ENCODE results near the gene PTPRT.

PTPRT gene

GRCh38 chr20:43068482-43068881 is 121.2 kb downstream of the PTPRT start:
- 94 to 95% methylated on average over 1 of the region's 1 CpG for WGBS, 2 experiments

GRCh38 chr20:43066125-43066524 is 123.6 kb downstream of the PTPRT start:
- H3K27ac ChIP-seq (ENCODE audit: insufficient read depth, low read depth, low read length, poor library complexity, severe bottlenecking): no peak overlapping the region
- no peaks in the 10 kb centered on the region for H3K27me3 ChIP-seq (ENCODE audit: control insufficient read depth, insufficient read depth, low read length, poor library complexity, severe bottlenecking)
- H3K9me3 ChIP-seq (ENCODE audit: control insufficient read depth, low read length): no peaks in the 10 kb centered on the region
- 84 to 88% methylated on average over 6 of the region's 6 CpGs for WGBS, 2 experiments
- no peaks in the 10 kb centered on the region for H3K36me3 ChIP-seq (ENCODE audit: control insufficient read depth, insufficient read depth, low read length)
- H3K4me1 ChIP-seq (ENCODE audit: control insufficient read depth, insufficient read depth, low read length): no peaks in the 10 kb centered on the region
- no peak overlapping the region for H3K4me3 ChIP-seq (ENCODE audit: insufficient read depth, low read depth, low read length)

More at GRCh38 chr20:43068482-43068881, 121.2 kb downstream of the PTPRT start:
- H3K4me1 ChIP-seq (ENCODE audit: control insufficient read depth, insufficient read depth, low read length): no peaks in the 10 kb centered on the region
- no peak overlapping the region for H3K27ac ChIP-seq (ENCODE audit: insufficient read depth, low read depth, low read length, poor library complexity, severe bottlenecking)
- H3K36me3 ChIP-seq (ENCODE audit: control insufficient read depth, insufficient read depth, low read length): no peaks in the 10 kb centered on the region
- H3K4me3 ChIP-seq (ENCODE audit: insufficient read depth, low read depth, low read length): no peak overlapping the region
- H3K9me3 ChIP-seq (ENCODE audit: control insufficient read depth, low read length): no peaks in the 10 kb centered on the region
- no peaks in the 10 kb centered on the region for H3K27me3 ChIP-seq (ENCODE audit: control insufficient read depth, insufficient read depth, low read length, poor library complexity, severe bottlenecking)

GRCh38 chr20:43065299-43065698 is 124.4 kb downstream of the PTPRT start:
- Histone ChIP-seq H3K4me3 (ENCODE audit: insufficient read depth, low read depth, low read length) (no peak overlapping the region), H3K4me1 (ENCODE audit: control insufficient read depth, insufficient read depth, low read length) (no peaks in the 10 kb centered on the region), H3K27me3 (ENCODE audit: control insufficient read depth, insufficient read depth, low read length, poor library complexity, severe bottlenecking) (no peaks in the 10 kb centered on the region), H3K27ac (ENCODE audit: insufficient read depth, low read depth, low read length, poor library complexity, severe bottlenecking) (no peak overlapping the region), H3K9me3 (ENCODE audit: control insufficient read depth, low read length) (no peaks in the 10 kb centered on the region), H3K36me3 (ENCODE audit: control insufficient read depth, insufficient read depth, low read length) (no peaks in the 10 kb centered on the region)

- Histone ChIP-seq H3K27ac (ENCODE audit: insufficient read depth, low read depth, low read length, poor library complexity, severe bottlenecking) (no peak overlapping the region), H3K9me3 (ENCODE audit: control insufficient read depth, low read length) (no peaks in the 10 kb centered on the region), H3K27me3 (ENCODE audit: control insufficient read depth, insufficient read depth, low read length, poor library complexity, severe bottlenecking) (no peaks in the 10 kb centered on the region), H3K4me1 (ENCODE audit: control insufficient read depth, insufficient read depth, low read length) (no peaks in the 10 kb centered on the region), H3K4me3 (ENCODE audit: insufficient read depth, low read depth, low read length) (no peak overlapping the region), H3K36me3 (ENCODE audit: control insufficient read depth, insufficient read depth, low read length) (no peaks in the 10 kb centered on the region)
- whole genome bisulfite sequencing, 2 experiments: 83 to 87% methylated on average over 1 of the region's 1 CpG
Observed at GRCh38 chr20:43058077-43058476, 131.6 kb downstream of the PTPRT start.

- Histone ChIP-seq H3K9me3 (ENCODE audit: control insufficient read depth, low read length) (no peaks in the 10 kb centered on the region), H3K27me3 (ENCODE audit: control insufficient read depth, insufficient read depth, low read length, poor library complexity, severe bottlenecking) (no peaks in the 10 kb centered on the region), H3K36me3 (ENCODE audit: control insufficient read depth, insufficient read depth, low read length) (no peaks in the 10 kb centered on the region), H3K4me3 (ENCODE audit: insufficient read depth, low read depth, low read length) (no peak overlapping the region), H3K27ac (ENCODE audit: insufficient read depth, low read depth, low read length, poor library complexity, severe bottlenecking) (no peak overlapping the region), H3K4me1 (ENCODE audit: control insufficient read depth, insufficient read depth, low read length) (no peaks in the 10 kb centered on the region)
Observed at GRCh38 chr20:43057317-43057716, 132.4 kb downstream of the PTPRT start.

GRCh38 chr20:43055181-43055884 is 134.4 kb downstream of the PTPRT start:
- Histone ChIP-seq H3K4me1 (ENCODE audit: control insufficient read depth, insufficient read depth, low read length) (no peaks in the 10 kb centered on the region), H3K27ac (ENCODE audit: insufficient read depth, low read depth, low read length, poor library complexity, severe bottlenecking) (no peak overlapping the region), H3K27me3 (ENCODE audit: control insufficient read depth, insufficient read depth, low read length, poor library complexity, severe bottlenecking) (no peaks in the 10 kb centered on the region), H3K9me3 (ENCODE audit: control insufficient read depth, low read length) (no peaks in the 10 kb centered on the region), H3K36me3 (ENCODE audit: control insufficient read depth, insufficient read depth, low read length) (no peaks in the 10 kb centered on the region), H3K4me3 (ENCODE audit: insufficient read depth, low read depth, low read length) (no peak overlapping the region)
- WGBS, 2 experiments: 88% methylated on average over 5 of the region's 5 CpGs

GRCh38 chr20:43052532-43052931 is 137.2 kb downstream of the PTPRT start:
- Histone ChIP-seq H3K27ac (ENCODE audit: insufficient read depth, low read depth, low read length, poor library complexity, severe bottlenecking) (no peak overlapping the region), H3K9me3 (ENCODE audit: control insufficient read depth, low read length) (no peaks in the 10 kb centered on the region)

GRCh38 chr20:43046966-43047365 is 142.7 kb downstream of the PTPRT start:
- Histone ChIP-seq H3K27ac (ENCODE audit: insufficient read depth, low read depth, low read length, poor library complexity, severe bottlenecking) (no peak overlapping the region), H3K27me3 (ENCODE audit: control insufficient read depth, insufficient read depth, low read length, poor library complexity, severe bottlenecking) (no peaks in the 10 kb centered on the region), H3K9me3 (ENCODE audit: control insufficient read depth, low read length) (no peaks in the 10 kb centered on the region), H3K4me3 (ENCODE audit: insufficient read depth, low read depth, low read length) (no peak overlapping the region), H3K36me3 (ENCODE audit: control insufficient read depth, insufficient read depth, low read length) (no peaks in the 10 kb centered on the region), H3K4me1 (ENCODE audit: control insufficient read depth, insufficient read depth, low read length) (no peaks in the 10 kb centered on the region)
- WGBS, 2 experiments: 62 to 64% methylated on average over 6 to 7 of the region's 7 CpGs

More at GRCh38 chr20:43052532-43052931, 137.2 kb downstream of the PTPRT start:
- no peaks in the 10 kb centered on the region for H3K27me3 ChIP-seq (ENCODE audit: control insufficient read depth, insufficient read depth, low read length, poor library complexity, severe bottlenecking)
- WGBS, 2 experiments: 89 to 93% methylated on average over 1 of the region's 1 CpG
- H3K36me3 ChIP-seq (ENCODE audit: control insufficient read depth, insufficient read depth, low read length): no peaks in the 10 kb centered on the region
- no peaks in the 10 kb centered on the region for H3K4me1 ChIP-seq (ENCODE audit: control insufficient read depth, insufficient read depth, low read length)
- no peak overlapping the region for H3K4me3 ChIP-seq (ENCODE audit: insufficient read depth, low read depth, low read length)

- WGBS, 2 experiments: 53 to 65% methylated on average over 4 of the region's 4 CpGs
- H3K27ac ChIP-seq (ENCODE audit: insufficient read depth, low read depth, low read length, poor library complexity, severe bottlenecking): no peak overlapping the region
- H3K4me3 ChIP-seq (ENCODE audit: insufficient read depth, low read depth, low read length): no peak overlapping the region
- no peaks in the 10 kb centered on the region for H3K27me3 ChIP-seq (ENCODE audit: control insufficient read depth, insufficient read depth, low read length, poor library complexity, severe bottlenecking)
- no peaks in the 10 kb centered on the region for H3K4me1 ChIP-seq (ENCODE audit: control insufficient read depth, insufficient read depth, low read length)
- no peaks in the 10 kb centered on the region for H3K9me3 ChIP-seq (ENCODE audit: control insufficient read depth, low read length)
- no peaks in the 10 kb centered on the region for H3K36me3 ChIP-seq (ENCODE audit: control insufficient read depth, insufficient read depth, low read length)
Observed at GRCh38 chr20:43043887-43044286, 145.8 kb downstream of the PTPRT start.

- Histone ChIP-seq H3K4me3 (ENCODE audit: insufficient read depth, low read depth, low read length) (no peak overlapping the region), H3K4me1 (ENCODE audit: control insufficient read depth, insufficient read depth, low read length) (no peaks in the 10 kb centered on the region)
- WGBS, 2 experiments: 16 to 17% methylated on average over 6 of the region's 6 CpGs
Observed at GRCh38 chr20:43040427-43040826, 149.3 kb downstream of the PTPRT start.

More at GRCh38 chr20:43040427-43040826, 149.3 kb downstream of the PTPRT start:
- no peaks in the 10 kb centered on the region for H3K27me3 ChIP-seq (ENCODE audit: control insufficient read depth, insufficient read depth, low read length, poor library complexity, severe bottlenecking)
- no peaks in the 10 kb centered on the region for H3K9me3 ChIP-seq (ENCODE audit: control insufficient read depth, low read length)
- H3K27ac ChIP-seq (ENCODE audit: insufficient read depth, low read depth, low read length, poor library complexity, severe bottlenecking): no peak overlapping the region
- H3K36me3 ChIP-seq (ENCODE audit: control insufficient read depth, insufficient read depth, low read length): no peaks in the 10 kb centered on the region
